RWPE2 (cell line): ENCODE data around the gene WFDC1.

Experiments
- ATAC-seq: fragments of 200-7000 bp; cut with Tn5 transposase; 3 replicates; pipeline ENCODE4 v1.9.1; 2021; ENCODE audit warnings: low read depth
- DNase-seq: peaks from one replicate; pipeline ENCODE4 v3.0.0-alpha.2; 2020; ENCODE audit warnings: low spot score
- H3K27ac ChIP-seq: fragments of 450-650 bp; 2 replicates; pipeline ENCODE4 v1.5.1; 2017; ENCODE audit warnings: mild to moderate bottlenecking; ENCODE audit not compliant: poor library complexity, severe bottlenecking
- H3K27me3 ChIP-seq: fragments of 250-450 bp; sonication (Bioruptor Pico); 2 replicates; pipeline ENCODE4 v1.5.1; 2021; ENCODE audit warnings: mild to moderate bottlenecking, moderate library complexity; ENCODE audit not compliant: insufficient read depth, poor library complexity, severe bottlenecking
- H3K36me3 ChIP-seq: fragments of 250-450 bp; sonication (Bioruptor Pico); 2 replicates; pipeline ENCODE4 v1.5.1; 2020; ENCODE audit warnings: low read depth, mild to moderate bottlenecking, moderate library complexity
- H3K4me1 ChIP-seq: fragments of 250-450 bp; sonication (Bioruptor Pico); 2 replicates; pipeline ENCODE4 v1.5.1; 2021; ENCODE audit warnings: mild to moderate bottlenecking, moderate library complexity; ENCODE audit not compliant: insufficient read depth, poor library complexity, severe bottlenecking
- H3K4me3 ChIP-seq: fragments of 250-450 bp; sonication (Bioruptor Pico); 2 replicates; pipeline ENCODE4 v1.5.1; 2021; ENCODE audit warnings: mild to moderate bottlenecking, moderate library complexity; ENCODE audit not compliant: severe bottlenecking
- H3K9me3 ChIP-seq: fragments of 250-450 bp; sonication (Bioruptor Pico); 2 replicates; pipeline ENCODE4 v1.5.1; 2021; ENCODE audit warnings: mild to moderate bottlenecking, moderate library complexity; ENCODE audit not compliant: severe bottlenecking
- CTCF ChIP-seq: fragments of 450-650 bp; IDR thresholded peaks from one replicate; pipeline ENCODE4 v1.5.1; 2017; ENCODE audit warnings: mild to moderate bottlenecking, moderate library complexity; ENCODE audit not compliant: poor library complexity, severe bottlenecking

WFDC1 gene

DNA sequence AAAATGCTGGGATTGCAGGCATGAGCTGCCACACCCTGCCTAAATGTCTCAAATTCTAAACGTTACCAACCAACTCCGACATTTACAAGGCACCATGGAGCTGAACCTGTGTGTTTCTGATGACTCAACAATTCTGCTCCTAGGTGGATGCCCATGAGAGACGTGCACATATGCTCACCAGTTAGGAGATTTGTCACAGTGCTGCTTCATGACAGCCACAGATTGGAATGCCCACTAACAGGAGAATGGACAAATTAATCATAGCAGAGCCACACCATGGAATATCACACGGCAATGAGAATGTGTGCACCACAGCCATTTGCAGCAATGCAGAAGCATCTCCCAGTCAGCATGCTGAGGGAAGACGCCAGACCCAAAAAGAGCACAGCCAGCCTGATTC lies 46.8 kb upstream of the WFDC1 start:
- Histone ChIP-seq H3K4me1 (peaks cover 8% of the 10 kb centered on the region), H3K9me3 (no peaks in the 10 kb centered on the region), H3K27ac (no peak overlapping the region), H3K36me3 (no peaks in the 10 kb centered on the region), H3K4me3 (no peak overlapping the region), H3K27me3 (no peaks in the 10 kb centered on the region)
- peak; percentile 88 for ATAC-seq
- no peak for TF ChIP-seq CTCF
- no peak for DNase-seq

- no peak for TF ChIP-seq CTCF
- Histone ChIP-seq H3K36me3 (no peaks in the 10 kb centered on the region), H3K4me3 (no peak overlapping the region), H3K9me3 (no peaks in the 10 kb centered on the region), H3K4me1 (peaks cover 8% of the 10 kb centered on the region), H3K27me3 (peaks cover 10% of the 10 kb centered on the region), H3K27ac (no peak overlapping the region)
- ATAC-seq (no peak), DNase-seq (no peak)
These were observed 42.5 kb upstream of the WFDC1 start for GRCh38 chr16:84252184-84252583.

GRCh38 chr16:84253173-84253572 lies 41.5 kb upstream of the WFDC1 start:
- ATAC-seq (no peak), DNase-seq (no peak)
- no peaks in the 10 kb centered on the region for H3K36me3 ChIP-seq
- H3K9me3 ChIP-seq = no peaks in the 10 kb centered on the region
- peaks cover 10% of the 10 kb centered on the region for H3K27me3 ChIP-seq
- no peaks in the 10 kb centered on the region for H3K4me1 ChIP-seq
- TF ChIP-seq CTCF = no peak
- H3K27ac ChIP-seq = no peak overlapping the region
- no peak overlapping the region for H3K4me3 ChIP-seq

GRCh38 chr16:84254062-84254461 lies 40.6 kb upstream of the WFDC1 start:
- Histone ChIP-seq H3K9me3 (no peaks in the 10 kb centered on the region), H3K4me3 (no peak overlapping the region), H3K27ac (no peak overlapping the region), H3K27me3 (peaks cover 10% of the 10 kb centered on the region), H3K36me3 (no peaks in the 10 kb centered on the region), H3K4me1 (no peaks in the 10 kb centered on the region)
- no peak for DNase-seq
- TF ChIP-seq CTCF = no peak
- ATAC-seq = no peak

DNA sequence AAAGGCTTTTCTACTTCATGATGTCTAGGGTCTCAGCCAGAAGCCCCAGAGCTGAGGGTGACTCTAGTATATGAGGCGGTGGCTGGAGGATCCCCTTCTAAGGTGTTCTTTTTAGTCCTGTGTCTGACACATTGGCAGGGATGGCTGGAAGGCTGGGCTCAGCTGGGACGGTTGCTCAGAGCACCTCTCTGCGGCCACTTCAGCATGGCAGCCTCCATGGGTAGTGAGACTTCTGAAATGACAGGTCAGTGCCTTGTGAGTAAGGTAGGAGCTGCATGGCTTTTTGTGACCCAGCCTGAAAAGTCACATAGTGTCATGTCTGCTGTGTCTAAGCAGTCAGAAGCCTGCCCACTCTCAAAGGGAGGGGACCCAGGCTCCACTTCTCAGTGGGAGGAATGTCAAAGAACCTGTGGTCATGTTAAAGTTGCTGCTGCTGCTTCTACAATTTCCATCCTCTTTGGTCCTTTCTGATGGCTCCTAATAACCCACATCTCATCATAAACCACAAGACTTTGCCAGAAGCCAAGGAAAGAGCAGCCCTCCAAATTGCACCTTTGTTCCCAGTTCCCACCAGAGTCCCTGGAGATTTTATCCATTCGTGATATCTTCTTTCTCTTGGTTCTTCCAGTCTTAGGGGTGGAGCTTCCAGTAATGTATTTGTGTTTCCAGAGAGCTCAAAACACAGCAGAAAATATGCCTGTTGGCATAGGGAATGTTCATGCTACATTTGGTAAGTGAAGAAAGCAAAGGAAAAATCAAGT lies 39.4 kb upstream of the WFDC1 start:
- Histone ChIP-seq H3K4me1 (no peaks in the 10 kb centered on the region), H3K36me3 (no peaks in the 10 kb centered on the region), H3K27me3 (peaks cover 10% of the 10 kb centered on the region), H3K9me3 (no peaks in the 10 kb centered on the region), H3K27ac (no peak overlapping the region), H3K4me3 (no peak overlapping the region)
- ATAC-seq (no peak), DNase-seq (no peak)
- TF ChIP-seq CTCF = no peak
